ENCODE results near the gene ZNF605. TPM values are rescaled to one million over a fixed set of nuclear protein-coding genes. Genes with fewer than 3 reads are reported as not detected.

The ZNF605 gene
- total and polyA plus RNA-seq, 9 of the 15 experiments (the other 6 are each of a cell fraction or from before 2014, with no cell fraction given): 0.45 to 1.1 (median 0.68) TPM

GRCh38 chr12:132887513-132888351 lies 68.4 kb downstream of the ZNF605 start, which contains the start of gene CHFR (continued):
- TF ChIP-seq ZNF174 (CRISPR knock-in tag; IDR thresholded peaks at IDR 0.05) (no peak), KDM5B (IDR thresholded peaks at IDR 0.05; ENCODE audit: insufficient replicate concordance, low read depth, low read length) (no peak), CREB3L1 (IDR thresholded peaks at IDR 0.05; ENCODE audit: borderline replicate concordance, low read depth) (peak; percentile 82), SP1 (CRISPR knock-in tag; IDR thresholded peaks at IDR 0.05) (peak; percentile 64), ZNF512 (tag; IDR thresholded peaks at IDR 0.05) (no peak), SMARCE1 (IDR thresholded peaks at IDR 0.05) (no peak), TGIF2 (CRISPR knock-in tag; IDR thresholded peaks at IDR 0.05) (peak; percentile 59; the same call in 1 of the 2 replicates), POLR3G (IDR thresholded peaks at IDR 0.05; ENCODE audit: extremely low read depth, insufficient read length, insufficient replicate concordance) (no peak), NKRF (IDR thresholded peaks at IDR 0.05; ENCODE audit: borderline replicate concordance) (peak; percentile 44; the same call in 1 of the 2 replicates), ZNF644 (tag; IDR thresholded peaks at IDR 0.05; ENCODE audit: low read depth) (peak; percentile 74; the same call in 1 of the 2 replicates), ZNF143 (CRISPR knock-in tag; IDR thresholded peaks at IDR 0.05) (no peak), CREM (IDR thresholded peaks at IDR 0.05; ENCODE audit: low read depth) (peak; percentile 94), MNT (conservative IDR thresholded peaks at IDR 0.05) (peak; percentile 92 to 96), ZSCAN32 (CRISPR knock-in tag; IDR thresholded peaks at IDR 0.05) (no peak), ZNF583 (CRISPR knock-in tag; IDR thresholded peaks at IDR 0.05) (peak; percentile 74), SLC30A9 (CRISPR knock-in tag; IDR thresholded peaks at IDR 0.05) (no peak), DDX20 (tag; IDR thresholded peaks at IDR 0.05; ENCODE audit: low read depth) (no peak), SRSF9 (IDR thresholded peaks at IDR 0.05; ENCODE audit: borderline replicate concordance, low read depth, low read length) (no peak)
- TF ChIP-seq, protein P1, sequence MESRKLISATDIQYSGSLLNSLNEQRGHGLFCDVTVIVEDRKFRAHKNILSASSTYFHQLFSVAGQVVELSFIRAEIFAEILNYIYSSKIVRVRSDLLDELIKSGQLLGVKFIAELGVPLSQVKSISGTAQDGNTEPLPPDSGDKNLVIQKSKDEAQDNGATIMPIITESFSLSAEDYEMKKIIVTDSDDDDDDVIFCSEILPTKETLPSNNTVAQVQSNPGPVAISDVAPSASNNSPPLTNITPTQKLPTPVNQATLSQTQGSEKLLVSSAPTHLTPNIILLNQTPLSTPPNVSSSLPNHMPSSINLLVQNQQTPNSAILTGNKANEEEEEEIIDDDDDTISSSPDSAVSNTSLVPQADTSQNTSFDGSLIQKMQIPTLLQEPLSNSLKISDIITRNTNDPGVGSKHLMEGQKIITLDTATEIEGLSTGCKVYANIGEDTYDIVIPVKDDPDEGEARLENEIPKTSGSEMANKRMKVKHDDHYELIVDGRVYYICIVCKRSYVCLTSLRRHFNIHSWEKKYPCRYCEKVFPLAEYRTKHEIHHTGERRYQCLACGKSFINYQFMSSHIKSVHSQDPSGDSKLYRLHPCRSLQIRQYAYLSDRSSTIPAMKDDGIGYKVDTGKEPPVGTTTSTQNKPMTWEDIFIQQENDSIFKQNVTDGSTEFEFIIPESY (CRISPR knock-in tag; IDR thresholded peaks at IDR 0.05): peak; percentile 99
